HG03139 (cell line): ENCODE results near the gene CA5A.
"Not testable (repeated sequence)": the region's sequence is repeated elsewhere in the genome, so short reads cannot be mapped to it uniquely, and the experiment has no call there.

Experiments used
- ATAC-seq: cut with Tn5 transposase; IDR thresholded peaks from one replicate; pipeline ENCODE4 v1.9.1; 2021; ENCODE audit not compliant: unreplicated experiment

The CA5A gene

DNA sequence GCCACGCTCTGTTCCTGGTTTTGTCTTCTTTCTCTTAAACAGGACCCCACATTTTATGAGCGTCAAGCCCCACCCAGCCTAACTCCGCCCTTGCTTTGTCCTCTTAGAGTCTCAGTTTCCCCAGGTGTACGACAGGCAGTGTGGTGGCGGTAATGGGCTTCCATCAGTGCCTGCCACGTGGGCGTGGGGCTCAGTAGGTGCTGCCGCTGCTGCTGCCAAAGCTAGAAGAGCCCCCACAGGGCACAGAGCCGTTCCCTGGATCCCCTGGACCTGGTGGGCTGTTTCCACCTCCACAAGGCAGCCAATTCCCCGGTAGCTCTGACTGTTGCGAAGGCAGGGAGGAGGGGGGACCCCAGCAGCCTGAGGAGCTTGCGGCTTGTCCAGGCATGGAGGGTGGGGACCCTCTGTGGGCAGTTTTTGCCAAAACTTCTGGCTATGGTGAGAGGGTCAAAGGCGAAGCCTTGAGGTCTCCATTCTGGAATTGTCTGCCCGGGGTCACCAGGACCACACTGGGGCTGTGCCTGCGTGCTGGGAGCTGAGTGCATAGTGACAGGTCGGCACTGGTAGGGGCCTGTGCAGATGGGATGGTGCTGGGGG lies 39.3 kb downstream of the CA5A start:
- ATAC-seq = not testable (repeated sequence)

DNA sequence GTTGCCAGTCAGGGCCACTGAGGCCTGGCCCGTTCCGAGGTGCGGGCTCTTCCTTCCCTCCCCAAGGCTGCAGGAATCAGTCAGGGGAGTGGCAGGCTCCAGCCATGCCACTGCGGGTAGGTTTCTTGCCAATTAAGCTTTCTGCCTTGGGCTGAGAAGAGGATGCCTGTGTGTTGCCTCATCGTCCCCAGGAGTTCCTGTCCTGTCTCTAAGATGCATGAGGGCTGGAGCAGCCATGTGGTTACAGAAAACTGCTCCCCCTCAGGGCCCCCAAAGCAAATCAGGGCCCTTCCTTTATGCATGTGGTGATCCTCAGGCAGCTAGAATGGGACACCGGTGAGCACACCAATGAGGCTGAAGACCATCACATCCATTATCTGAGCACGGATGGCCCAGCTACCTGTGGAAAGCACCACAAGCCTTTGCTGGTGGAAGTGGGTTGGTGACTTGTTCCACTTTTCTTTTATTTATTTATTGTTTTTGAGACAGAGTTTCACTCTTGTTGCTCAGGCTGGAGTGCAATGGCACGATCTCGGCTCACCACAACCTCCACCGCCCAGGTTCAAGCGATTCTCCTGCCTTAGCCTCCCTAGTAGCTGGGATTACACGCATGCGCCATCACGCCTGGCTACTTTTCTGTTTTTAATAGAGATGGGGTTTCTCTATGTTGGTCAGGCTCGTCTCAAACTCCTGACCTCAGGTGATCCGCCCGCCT lies 40.0 kb downstream of the CA5A start:
- ATAC-seq = not testable (repeated sequence)

- peak; percentile 66 for ATAC-seq
Observed at GRCh38 chr16:87895641-87896141, 40.6 kb downstream of the CA5A start.

GRCh38 chr16:87894005-87894404 lies 42.3 kb downstream of the CA5A start:
- ATAC-seq = not testable (repeated sequence)

- no peak for ATAC-seq
Observed at GRCh38 chr16:87891764-87892163, 44.6 kb downstream of the CA5A start.

GRCh38 chr16:87889762-87890161 lies 46.6 kb downstream of the CA5A start:
- ATAC-seq = not testable (repeated sequence)

- ATAC-seq = not testable (repeated sequence)
Observed at GRCh38 chr16:87888346-87888745, 48.0 kb downstream of the CA5A start.

DNA sequence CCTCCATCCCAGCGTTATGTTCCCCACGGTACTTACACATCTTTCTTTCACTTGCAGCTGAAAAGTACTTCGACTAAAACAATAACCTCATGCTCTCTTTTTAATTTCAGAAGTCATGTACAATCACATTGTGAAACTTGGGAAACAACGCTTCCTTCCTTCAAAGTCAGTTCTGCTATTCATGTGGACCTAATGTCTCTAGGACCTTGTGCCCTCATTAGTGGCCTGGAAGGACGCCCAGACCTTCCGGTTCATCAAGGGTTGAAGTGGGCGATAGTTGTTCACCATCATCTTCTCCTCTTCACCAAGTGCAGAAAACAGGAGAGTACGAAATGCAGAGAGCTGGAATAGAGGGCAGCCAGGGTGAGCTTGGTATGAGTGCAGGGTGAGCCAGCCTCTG lies 48.4 kb downstream of the CA5A start:
- ATAC-seq = not testable (repeated sequence)

- not testable (repeated sequence) for ATAC-seq
Observed at GRCh38 chr16:87885371-87885967, 50.9 kb downstream of the CA5A start.

DNA sequence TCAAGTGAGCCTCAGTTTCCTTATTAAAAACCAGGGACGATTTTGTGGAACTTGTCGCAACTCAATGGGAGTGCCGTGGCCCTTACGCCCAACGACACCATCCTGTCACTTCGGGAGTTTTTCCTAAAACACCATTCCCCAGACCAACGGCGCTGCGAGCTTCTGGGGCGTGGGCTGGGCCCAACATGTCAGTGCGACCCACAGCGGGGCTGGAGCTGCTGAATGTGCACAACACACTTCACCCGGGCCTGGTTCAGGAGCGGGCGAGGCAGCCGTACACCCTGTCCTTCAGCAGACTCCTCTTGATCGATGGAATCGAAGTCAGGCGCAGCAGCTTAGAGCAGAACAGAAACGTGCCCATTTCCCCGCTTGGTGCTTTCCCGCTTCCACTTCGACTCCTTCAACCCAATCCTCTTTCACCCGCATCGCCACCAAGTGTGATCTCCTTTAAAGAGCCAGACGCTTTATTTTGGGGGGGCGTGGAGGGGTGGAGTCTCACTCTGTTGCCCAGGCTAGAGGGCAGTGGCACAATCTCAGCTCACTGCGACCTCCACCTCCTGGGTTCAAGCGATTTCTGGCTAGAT lies 53.8 kb downstream of the CA5A start:
- no peak for ATAC-seq

DNA sequence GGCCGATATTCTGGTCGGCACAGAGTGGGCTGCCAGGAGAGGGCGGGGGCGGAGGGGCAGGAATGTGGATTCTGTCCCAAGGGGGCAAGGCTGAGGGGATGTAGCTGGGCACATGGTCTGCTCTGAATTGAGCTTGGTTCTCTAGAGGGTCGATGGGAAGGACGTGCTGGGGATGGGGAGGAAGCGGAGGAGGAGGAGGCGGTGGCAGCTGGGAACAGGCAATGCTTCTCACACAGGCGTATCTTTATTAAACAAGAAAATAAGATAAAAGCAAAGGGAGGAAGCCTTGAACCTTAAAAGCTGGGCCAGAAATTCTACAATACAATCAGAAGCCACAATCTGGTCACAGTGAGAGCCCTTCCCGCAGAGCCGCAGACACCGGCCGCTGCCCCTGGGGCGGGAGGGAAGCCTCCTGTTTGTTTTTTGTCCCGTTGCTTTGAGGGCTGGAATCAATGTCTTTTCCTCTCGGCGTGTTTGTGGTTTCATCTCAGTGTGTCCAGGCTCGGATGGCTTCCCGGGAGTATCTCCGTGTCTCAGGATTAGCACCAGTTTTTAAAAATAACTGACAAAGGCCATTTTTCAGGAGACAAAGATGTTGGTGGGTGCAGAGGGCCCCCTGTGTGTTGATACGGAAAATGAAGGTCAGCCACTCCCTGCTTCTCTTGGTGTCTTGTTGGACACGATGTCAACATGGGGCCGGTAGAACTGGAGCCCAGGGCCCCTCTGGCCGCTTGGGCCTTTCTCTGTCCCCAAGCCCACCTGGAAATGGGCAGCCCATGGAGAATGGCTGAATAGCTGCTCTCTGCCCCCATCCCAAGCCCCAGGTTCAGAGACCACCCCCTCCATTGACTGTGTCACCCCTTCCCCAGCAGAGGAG lies 54.8 kb downstream of the CA5A start:
- no peak for ATAC-seq

GRCh38 chr16:87880117-87880696 lies 56.1 kb downstream of the CA5A start:
- ATAC-seq = no peak

DNA sequence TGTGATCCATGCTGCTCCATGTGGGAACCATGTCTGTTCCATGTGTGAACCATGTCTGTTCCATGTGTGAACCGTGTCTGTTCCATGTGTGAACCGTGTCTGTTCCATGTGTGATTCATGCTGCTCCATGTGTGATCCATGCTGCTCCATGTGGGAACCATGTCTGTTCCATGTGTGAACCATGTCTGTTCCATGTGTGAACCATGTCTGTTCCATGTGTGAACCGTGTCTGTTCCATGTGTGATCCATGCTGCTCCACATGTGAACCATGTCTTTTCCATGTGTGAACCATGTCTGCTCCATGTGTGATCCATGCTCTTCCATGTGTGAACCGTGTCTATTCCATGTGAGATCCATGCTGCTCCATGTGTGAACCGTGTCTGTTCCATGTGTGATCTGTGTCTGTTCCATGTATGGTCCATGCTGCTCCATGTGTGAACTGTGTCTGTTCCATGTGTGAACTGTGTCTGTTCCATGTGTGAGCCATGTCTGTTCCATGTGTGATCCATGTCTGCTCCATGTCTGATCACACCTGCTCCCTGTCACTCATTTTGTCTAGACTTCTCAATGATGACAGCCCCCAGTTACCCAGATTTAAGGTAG lies 56.8 kb downstream of the CA5A start:
- ATAC-seq = not testable (repeated sequence)

DNA sequence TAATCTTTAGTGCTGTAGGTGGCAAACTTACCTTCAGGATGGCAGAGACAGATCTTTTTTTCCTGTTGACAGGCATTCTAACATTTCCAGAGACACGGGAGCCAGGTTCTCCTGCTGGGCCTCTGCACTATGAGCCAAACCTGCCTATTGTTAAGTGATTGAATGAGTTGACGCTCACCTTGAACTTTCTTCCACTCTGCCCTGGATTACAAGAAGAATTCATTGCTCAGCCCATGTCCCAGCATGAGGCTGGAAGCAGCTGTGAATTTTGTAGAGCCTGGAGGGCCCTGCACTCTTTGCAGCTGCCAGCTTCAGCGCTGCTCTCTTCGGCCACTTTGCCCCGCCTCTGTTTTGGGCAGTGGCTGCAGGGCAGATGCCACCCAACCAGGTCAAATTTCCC lies 57.6 kb downstream of the CA5A start:
- ATAC-seq = no peak

DNA sequence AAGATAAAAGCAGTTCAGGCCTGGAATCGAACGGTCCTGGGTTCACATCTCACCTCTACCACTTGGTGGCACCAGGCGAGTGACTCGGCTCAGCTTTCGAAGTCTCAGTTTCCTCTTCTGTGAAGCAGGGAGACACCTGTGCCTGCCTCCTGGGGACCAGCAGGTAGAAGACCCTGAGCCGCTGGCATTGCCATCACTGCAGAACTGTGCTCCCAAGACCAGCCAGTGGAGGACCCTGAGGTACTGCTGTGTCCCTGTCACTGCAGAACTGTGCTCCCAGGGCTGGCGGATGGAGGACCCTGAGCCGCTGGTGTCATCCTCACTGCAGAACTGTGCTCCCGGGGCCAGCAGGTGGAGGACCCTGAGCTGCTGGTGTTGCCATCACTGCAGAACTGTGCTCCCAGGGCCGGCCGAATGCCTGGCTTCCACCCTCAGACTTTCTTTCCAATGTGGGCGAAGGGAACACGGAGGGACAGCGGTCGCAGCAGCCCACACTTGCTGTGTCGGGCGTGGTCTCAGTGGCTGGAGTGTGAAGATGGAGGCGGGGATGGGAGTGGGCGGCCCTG lies 58.3 kb downstream of the CA5A start:
- no peak for ATAC-seq

GRCh38 chr16:87874639-87875427 lies 61.5 kb downstream of the CA5A start:
- ATAC-seq = no peak

DNA sequence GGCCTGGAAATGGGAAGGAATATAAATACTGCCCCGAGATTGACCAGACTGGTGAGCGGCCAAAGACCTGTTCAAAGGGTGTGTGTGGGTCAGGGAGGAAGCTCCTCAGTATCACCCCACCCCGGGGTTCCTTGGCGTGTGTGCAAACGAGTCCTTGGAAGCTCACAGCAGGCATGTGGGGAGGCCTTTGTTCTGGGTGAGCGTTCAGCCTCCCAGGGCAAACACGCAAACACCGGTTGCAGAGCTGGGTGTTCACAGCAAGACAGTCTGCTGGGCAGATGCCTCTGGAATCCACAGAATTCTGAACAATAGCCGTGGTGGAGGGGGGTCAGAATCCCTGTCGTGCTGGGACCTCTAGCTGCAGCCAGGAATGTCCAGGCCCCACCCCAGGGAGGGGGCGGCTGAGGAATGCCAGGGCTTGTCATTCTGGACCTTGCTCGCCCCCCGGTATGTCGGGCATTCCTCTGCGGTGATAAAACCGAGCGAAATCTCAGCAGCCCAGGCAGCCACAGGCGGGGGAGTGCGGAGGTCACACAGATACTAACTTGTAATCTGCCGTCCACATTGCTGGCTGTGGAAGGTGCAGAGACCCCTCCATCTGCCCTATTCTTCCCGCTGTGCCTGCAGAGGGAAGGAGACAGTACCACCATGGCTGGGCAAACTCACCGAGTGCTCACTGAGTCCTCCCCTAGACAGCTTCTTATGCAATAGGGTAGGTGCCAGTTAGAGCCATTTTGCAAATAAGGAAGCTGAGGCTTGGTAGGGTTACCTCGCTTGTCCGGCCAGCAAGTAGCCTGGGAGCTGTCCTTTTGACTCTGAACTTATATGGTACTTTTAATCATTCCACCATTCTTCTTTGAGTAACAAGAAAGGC lies 65.7 kb downstream of the CA5A start:
- ATAC-seq = not testable (repeated sequence)

- not testable (repeated sequence) for ATAC-seq
Observed at GRCh38 chr16:87869879-87870417, 66.4 kb downstream of the CA5A start.
